ENCODE data around the gene BOC. TPM values are rescaled to one million over a fixed set of nuclear protein-coding genes. Genes with fewer than 3 reads are reported as not detected.

The BOC gene
- total RNA-seq, 4 donors from 2014 or later = 3.7 to 7.4 (median 4.6) TPM

DNA sequence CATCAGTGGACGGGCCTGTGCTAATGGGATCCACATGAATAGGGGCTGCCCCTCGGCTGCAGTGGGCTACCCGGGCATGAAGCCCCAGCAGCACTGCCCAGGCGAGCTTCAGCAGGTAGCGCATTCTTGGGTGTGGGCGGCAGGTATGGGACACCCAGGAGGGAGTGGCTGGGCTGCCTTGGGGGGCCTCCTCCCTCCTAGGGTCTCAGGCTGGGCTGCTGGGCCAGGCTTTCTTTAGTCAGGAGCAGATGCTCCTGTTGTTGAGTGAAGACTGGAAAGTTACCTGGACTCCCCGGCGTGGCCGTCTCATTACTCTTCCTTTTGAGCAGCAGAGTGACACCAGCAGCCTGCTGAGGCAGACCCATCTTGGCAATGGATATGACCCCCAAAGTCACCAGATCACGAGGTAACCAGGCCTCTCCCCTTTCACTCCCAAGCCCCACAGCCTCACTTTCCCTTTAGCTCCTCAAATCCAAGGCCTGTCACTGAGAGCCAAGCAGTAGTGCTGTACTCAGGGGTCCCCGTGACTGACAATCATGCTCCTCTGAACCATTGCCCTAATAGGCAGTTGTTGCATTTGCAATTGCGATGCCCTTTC, 73.2 kb downstream of the BOC start:
- Histone ChIP-seq H3K4me1 (no peaks in the 10 kb centered on the region), H3K36me3 (no peaks in the 10 kb centered on the region), H3K4me3 (no peak overlapping the region), H3K27me3 (no peaks in the 10 kb centered on the region), H3K9me3 (no peaks in the 10 kb centered on the region), H3K27ac (no peak overlapping the region)
- intact Hi-C loops (cut with DNase I; ENCODE audit: low total_unique reads) = no loop called here
- no peak for DNase-seq
- TF ChIP-seq, protein P1, sequence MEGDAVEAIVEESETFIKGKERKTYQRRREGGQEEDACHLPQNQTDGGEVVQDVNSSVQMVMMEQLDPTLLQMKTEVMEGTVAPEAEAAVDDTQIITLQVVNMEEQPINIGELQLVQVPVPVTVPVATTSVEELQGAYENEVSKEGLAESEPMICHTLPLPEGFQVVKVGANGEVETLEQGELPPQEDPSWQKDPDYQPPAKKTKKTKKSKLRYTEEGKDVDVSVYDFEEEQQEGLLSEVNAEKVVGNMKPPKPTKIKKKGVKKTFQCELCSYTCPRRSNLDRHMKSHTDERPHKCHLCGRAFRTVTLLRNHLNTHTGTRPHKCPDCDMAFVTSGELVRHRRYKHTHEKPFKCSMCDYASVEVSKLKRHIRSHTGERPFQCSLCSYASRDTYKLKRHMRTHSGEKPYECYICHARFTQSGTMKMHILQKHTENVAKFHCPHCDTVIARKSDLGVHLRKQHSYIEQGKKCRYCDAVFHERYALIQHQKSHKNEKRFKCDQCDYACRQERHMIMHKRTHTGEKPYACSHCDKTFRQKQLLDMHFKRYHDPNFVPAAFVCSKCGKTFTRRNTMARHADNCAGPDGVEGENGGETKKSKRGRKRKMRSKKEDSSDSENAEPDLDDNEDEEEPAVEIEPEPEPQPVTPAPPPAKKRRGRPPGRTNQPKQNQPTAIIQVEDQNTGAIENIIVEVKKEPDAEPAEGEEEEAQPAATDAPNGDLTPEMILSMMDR (IDR thresholded peaks at IDR 0.05 in 4 of 5, conservative IDR thresholded peaks at IDR 0.05 in 1 of 5) = no peak
- TF ChIP-seq POLR2A (IDR thresholded peaks at IDR 0.05) = no peak
- ATAC-seq = no peak
- in situ Hi-C loops (cut with MboI; ENCODE audit: low sequenced_read_pairs in 4 of 4) = loop anchor here (5.0 to 10.0 kb wide), 3 partner anchors 147 to 232 kb away; no protein-coding TSS in a partner anchor

DNA sequence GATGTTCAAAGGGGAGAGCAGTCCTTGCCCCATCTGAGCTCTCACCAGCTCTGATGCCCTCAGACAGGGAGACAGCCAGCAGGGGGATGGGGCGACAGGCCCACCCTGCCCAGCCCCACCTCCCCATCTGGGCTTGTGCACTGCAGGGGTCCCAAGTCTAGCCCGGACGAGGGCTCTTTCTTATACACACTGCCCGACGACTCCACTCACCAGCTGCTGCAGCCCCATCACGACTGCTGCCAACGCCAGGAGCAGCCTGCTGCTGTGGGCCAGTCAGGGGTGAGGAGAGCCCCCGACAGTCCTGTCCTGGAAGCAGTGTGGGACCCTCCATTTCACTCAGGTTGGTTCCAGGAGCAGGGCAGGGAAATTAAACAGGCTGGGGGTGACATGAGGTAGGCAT, 73.9 kb downstream of the BOC start:
- no peaks in the 10 kb centered on the region for H3K4me1 ChIP-seq
- H3K4me3 ChIP-seq = no peak overlapping the region
- ATAC-seq (no peak), DNase-seq (no peak)
- TF ChIP-seq, protein P1 (IDR thresholded peaks at IDR 0.05 in 4 of 5, conservative IDR thresholded peaks at IDR 0.05 in 1 of 5) = no peak
- TF ChIP-seq POLR2A (IDR thresholded peaks at IDR 0.05) = no peak
- H3K36me3 ChIP-seq = no peaks in the 10 kb centered on the region
- H3K27me3 ChIP-seq = no peaks in the 10 kb centered on the region
- intact Hi-C loops (cut with DNase I; ENCODE audit: low total_unique reads) = no loop called here
- no peaks in the 10 kb centered on the region for H3K9me3 ChIP-seq
- in situ Hi-C loops (cut with MboI; ENCODE audit: low sequenced_read_pairs in 4 of 4) = loop anchor here (5.0 to 10.0 kb wide), 3 partner anchors 148 to 233 kb away; no protein-coding TSS in a partner anchor
- H3K27ac ChIP-seq = no peak overlapping the region

DNA sequence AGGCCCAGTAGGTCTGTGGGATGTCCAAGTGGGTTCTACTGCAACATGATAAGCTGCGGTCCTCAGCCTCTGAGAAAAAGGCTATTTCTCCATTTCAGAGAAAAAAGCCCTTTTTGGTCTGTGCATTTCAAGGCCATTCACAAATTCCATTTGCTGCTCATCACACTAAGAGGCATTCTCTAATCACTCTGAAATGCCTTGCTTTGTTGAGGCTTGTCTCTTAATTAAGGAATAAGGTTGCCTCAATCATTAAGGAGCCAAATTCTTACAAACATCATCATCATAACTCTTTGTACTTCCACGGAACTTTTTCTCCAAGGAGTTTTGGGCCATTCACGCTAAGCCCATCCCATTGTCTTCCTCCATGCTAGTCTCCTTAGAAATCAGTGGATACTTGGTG, 74.4 kb downstream of the BOC start:
- no peak for DNase-seq
- Histone ChIP-seq H3K4me3 (no peak overlapping the region), H3K4me1 (no peaks in the 10 kb centered on the region), H3K36me3 (no peaks in the 10 kb centered on the region), H3K27ac (no peak overlapping the region), H3K9me3 (no peaks in the 10 kb centered on the region), H3K27me3 (no peaks in the 10 kb centered on the region)
- intact Hi-C loops (cut with DNase I; ENCODE audit: low total_unique reads) (no loop called here), in situ Hi-C loops (cut with MboI; ENCODE audit: low sequenced_read_pairs in 4 of 4) (loop anchor here (5.0 to 10.0 kb wide), 3 partner anchors 148 to 233 kb away; no protein-coding TSS in a partner anchor)
- ATAC-seq = no peak
- TF ChIP-seq POLR2A (IDR thresholded peaks at IDR 0.05) = no peak
- TF ChIP-seq, protein P1 (IDR thresholded peaks at IDR 0.05 in 4 of 5, conservative IDR thresholded peaks at IDR 0.05 in 1 of 5) = no peak

DNA sequence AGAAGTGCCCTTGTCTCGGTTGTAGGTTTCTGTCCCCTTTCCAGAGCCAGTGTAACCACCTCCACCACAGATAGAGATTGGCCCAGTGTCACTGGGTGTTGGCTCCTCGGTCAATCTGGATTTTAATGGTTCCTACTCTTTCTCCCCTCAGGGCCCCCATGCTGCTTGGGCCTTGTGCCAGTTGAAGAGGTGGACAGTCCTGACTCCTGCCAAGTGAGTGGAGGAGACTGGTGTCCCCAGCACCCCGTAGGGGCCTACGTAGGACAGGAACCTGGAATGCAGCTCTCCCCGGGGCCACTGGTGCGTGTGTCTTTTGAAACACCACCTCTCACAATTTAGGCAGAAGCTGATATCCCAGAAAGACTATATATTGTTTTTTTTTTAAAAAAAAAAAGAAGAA, 75.2 kb downstream of the BOC start:
- intact Hi-C loops (cut with DNase I; ENCODE audit: low total_unique reads) (no loop called here), in situ Hi-C loops (cut with MboI; ENCODE audit: low sequenced_read_pairs in 4 of 4) (loop anchor here (5.0 to 10.0 kb wide), 3 partner anchors 149 to 234 kb away; no protein-coding TSS in a partner anchor)
- H3K4me1 ChIP-seq = no peaks in the 10 kb centered on the region
- H3K4me3 ChIP-seq = no peak overlapping the region
- ATAC-seq = no peak
- H3K9me3 ChIP-seq = no peaks in the 10 kb centered on the region
- H3K36me3 ChIP-seq = no peaks in the 10 kb centered on the region
- no peak for TF ChIP-seq POLR2A (IDR thresholded peaks at IDR 0.05)
- TF ChIP-seq, protein P1 (IDR thresholded peaks at IDR 0.05 in 4 of 5, conservative IDR thresholded peaks at IDR 0.05 in 1 of 5) = no peak
- no peaks in the 10 kb centered on the region for H3K27me3 ChIP-seq
- H3K27ac ChIP-seq = no peak overlapping the region
- DNase-seq = no peak
